GM12873 (cell line): ENCODE data around the gene PDE11A.

Experiments
- CTCF ChIP-seq: IDR thresholded peaks from 2 replicates; pipeline ENCODE4 v1.5.1; 2012; ENCODE audit warnings: low read depth, mild to moderate bottlenecking, moderate library complexity, low read length, control low read depth; ENCODE audit not compliant: insufficient read depth; ENCODE audit errors: missing control alignments

PDE11A gene

GRCh38 chr2:178072383-178073301, at the start of gene PDE11A:
PDE11A (minus strand) TSS chr2:178072777; CDS start chr2:178072437, 340 bp downstream.
- TF ChIP-seq CTCF, result no peak

GRCh38 chr2:178119179-178119922, 46.8 kb upstream of the PDE11A start:
- no peak for TF ChIP-seq CTCF

- TF ChIP-seq CTCF, result no peak
Observed at GRCh38 chr2:178117725-178118124, 45.1 kb upstream of the PDE11A start.

GRCh38 chr2:178115271-178115670, 42.7 kb upstream of the PDE11A start:
- TF ChIP-seq CTCF, result no peak

- no peak for TF ChIP-seq CTCF
Observed at GRCh38 chr2:178114462-178114861, 41.9 kb upstream of the PDE11A start.

GRCh38 chr2:178112202-178113152, 39.9 kb upstream of the PDE11A start, which contains the start of gene RBM45:
RBM45 (plus strand) TSS chr2:178112437; CDS start chr2:178112547, 110 bp downstream.
- TF ChIP-seq CTCF, result peak; percentile 98
